Measurements from ENCODE around the gene KBTBD3. TPM values are rescaled to one million over a fixed set of nuclear protein-coding genes. Genes with fewer than 3 reads are reported as not detected.
"Not testable (repeated sequence)": the region's sequence is repeated elsewhere in the genome, so short reads cannot be mapped to it uniquely, and the experiment has no call there.

KBTBD3 gene
- polyA plus RNA-seq, 6 donors from 2014 or later = 6.3 to 18.7 (median 9.3) TPM

GRCh38 chr11:106082096-106082495, 4.9 kb upstream of the KBTBD3 start:
- peaks cover 3 to 18% of the 10 kb centered on the region in 2 donors for H3K36me3 Mint-ChIP-seq
- no peak for DNase-seq
- no peaks in the 10 kb centered on the region for H3K27me3 Mint-ChIP-seq
- H3K27ac Mint-ChIP-seq = no peak overlapping the region
- H3K4me1 Mint-ChIP-seq = peaks cover 34 to 39% (median 34%) of the 10 kb centered on the region in 3 donors
- H3K9me3 Mint-ChIP-seq = no peaks in the 10 kb centered on the region
- H3K4me3 Mint-ChIP-seq = no peak overlapping the region
- ATAC-seq (ENCODE audit: low read depth in 2 of 2) = no peak

- H3K36me3 Mint-ChIP-seq = peaks cover 3 to 18% of the 10 kb centered on the region in 2 donors
- no peaks in the 10 kb centered on the region for H3K9me3 Mint-ChIP-seq
- DNase-seq = no peak
- peak within 1 kb of the TSS; percentile 93 to 99 (median 98) for H3K27ac Mint-ChIP-seq
- no peaks in the 10 kb centered on the region for H3K27me3 Mint-ChIP-seq
- peak; percentile 18 to 21 for ATAC-seq (ENCODE audit: low read depth in 2 of 2)
- peak within 1 kb of the TSS; percentile 91 to 100 (median 98) for H3K4me3 Mint-ChIP-seq
- H3K4me1 Mint-ChIP-seq = peaks cover 34 to 44% (median 37%) of the 10 kb centered on the region in 3 donors
Observed at GRCh38 chr11:106077609-106078455, 685 bp upstream of the KBTBD3 start, which contains the start of gene AASDHPPT. Gene AASDHPPT (plus strand): TSS chr11:106077662. CDS start chr11:106077711, 49 bp downstream.

DNA sequence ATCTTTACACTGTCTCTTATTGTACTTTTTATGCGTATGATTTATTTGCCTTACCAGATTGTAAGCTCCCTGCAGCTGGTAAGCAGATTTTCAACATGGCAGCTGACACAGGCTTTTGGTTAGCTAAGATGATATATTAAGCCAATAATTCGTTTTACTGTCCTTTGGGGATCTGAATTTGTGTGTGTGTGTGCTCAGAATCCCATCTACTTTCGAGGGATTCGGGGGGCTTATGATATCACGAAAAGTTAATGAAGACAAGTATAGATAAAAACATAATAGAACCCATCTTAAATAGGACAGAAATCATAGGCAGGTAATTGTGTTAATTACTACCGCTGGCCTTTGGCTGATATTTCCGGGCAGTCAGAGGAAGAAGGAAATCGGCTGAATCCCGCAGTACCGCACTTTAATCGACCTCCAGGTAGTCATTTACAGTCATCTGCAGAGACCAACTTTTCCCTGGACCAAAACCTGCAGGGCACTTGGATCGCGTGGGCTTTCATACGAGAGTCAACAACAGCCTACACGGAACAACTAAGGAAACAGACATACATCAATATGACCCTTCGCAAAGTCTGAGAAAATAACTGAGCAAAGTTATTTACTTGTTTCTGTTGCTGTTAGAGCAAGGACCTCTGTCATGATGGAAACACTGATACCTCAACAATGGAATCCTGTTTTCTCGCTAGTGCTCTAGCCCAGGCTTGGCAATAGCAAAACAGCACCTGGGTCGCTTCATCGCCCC, 802 bp downstream of the KBTBD3 start:
- Mint-ChIP-seq H3K9me3 (no peaks in the 10 kb centered on the region), H3K4me1 (peaks cover 27 to 32% (median 30%) of the 10 kb centered on the region in 3 donors)
- ATAC-seq (ENCODE audit: low read depth in 2 of 2) = no peak

DNA sequence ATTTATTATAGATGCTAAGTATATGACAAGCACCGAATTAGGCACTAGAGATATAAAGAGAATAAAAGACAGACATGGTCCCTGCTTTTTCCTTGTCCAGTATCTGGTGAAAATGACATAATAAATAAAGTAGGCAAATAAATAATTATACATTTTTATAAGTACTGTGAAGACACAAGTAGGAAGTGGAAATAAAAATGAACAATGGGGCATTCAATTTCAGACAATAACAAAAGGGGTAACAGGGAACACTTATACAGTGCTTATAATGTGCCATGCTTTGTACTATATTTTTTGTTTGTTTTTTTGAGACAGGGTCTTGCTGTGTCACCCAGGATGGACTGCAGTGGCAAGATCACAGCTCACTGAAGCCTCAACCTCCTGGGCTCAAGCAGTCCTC, 4.3 kb downstream of the KBTBD3 start:
- Mint-ChIP-seq H3K27me3 (no peaks in the 10 kb centered on the region), H3K9me3 (peaks cover 0 to 2% (median 0%) of the 10 kb centered on the region in 7 donors), H3K4me3 (no peak overlapping the region), H3K27ac (no peak overlapping the region), H3K4me1 (peaks cover 12 to 22% (median 13%) of the 10 kb centered on the region in 3 donors), H3K36me3 (peaks cover 0 to 7% of the 10 kb centered on the region in 2 donors)
- DNase-seq = no peak
- ATAC-seq (ENCODE audit: low read depth in 2 of 2) = no peak

More for the DNA sequence above, 802 bp downstream of the KBTBD3 start:
- DNase-seq = peak; percentile 3
- H3K27ac Mint-ChIP-seq = peak overlapping the region; percentile 93 to 99 (median 98)
- H3K36me3 Mint-ChIP-seq = peaks cover 0 to 11% of the 10 kb centered on the region in 2 donors
- H3K27me3 Mint-ChIP-seq = no peaks in the 10 kb centered on the region
- H3K4me3 Mint-ChIP-seq = peak overlapping the region; percentile 91 to 100 (median 98)

DNA sequence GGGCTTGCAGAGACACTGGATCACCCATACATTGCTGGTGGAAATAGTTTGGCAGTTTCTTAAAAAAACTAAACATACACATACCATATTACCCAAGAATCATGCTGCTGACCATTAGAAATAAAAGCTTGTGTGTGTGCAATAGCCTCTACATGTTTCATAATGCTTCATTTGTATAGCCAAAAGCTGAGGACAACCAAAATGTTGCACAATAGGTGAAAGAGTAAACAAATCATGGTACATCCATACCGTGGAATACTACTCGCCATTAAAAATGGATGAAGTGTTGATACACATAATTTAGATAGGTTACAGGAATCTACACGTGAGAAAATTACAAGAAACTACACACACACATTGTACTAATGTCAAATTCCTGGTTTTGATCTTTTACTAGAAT, 6.5 kb downstream of the KBTBD3 start:
- DNase-seq (no peak), ATAC-seq (ENCODE audit: low read depth in 2 of 2) (no peak)
- H3K36me3 Mint-ChIP-seq = peaks cover 0 to 10% of the 10 kb centered on the region in 2 donors
- H3K9me3 Mint-ChIP-seq = peaks cover 0 to 2% (median 0%) of the 10 kb centered on the region in 7 donors
- no peaks in the 10 kb centered on the region for H3K27me3 Mint-ChIP-seq
- no peak overlapping the region for H3K27ac Mint-ChIP-seq
- H3K4me1 Mint-ChIP-seq = peaks cover 1 to 11% (median 4%) of the 10 kb centered on the region in 3 donors
- no peak overlapping the region for H3K4me3 Mint-ChIP-seq

DNA sequence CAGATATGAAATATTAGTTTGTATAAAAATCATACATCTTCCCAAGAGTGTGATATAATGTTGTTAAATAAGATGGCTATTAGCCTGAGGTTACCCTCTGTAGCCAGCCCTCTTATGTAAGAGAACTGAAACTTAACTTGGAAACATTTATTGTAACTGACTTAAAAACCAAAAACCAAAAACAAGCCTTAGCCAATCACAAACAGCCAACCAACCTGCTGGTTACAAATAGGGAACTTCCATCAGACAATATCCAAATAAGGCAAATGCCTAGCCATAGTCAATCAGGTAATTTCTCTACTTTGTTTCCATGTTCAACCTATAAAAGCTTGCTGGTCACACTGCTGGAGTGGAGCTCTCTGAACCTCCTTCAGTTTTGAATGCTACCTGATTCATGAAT, 14.1 kb downstream of the KBTBD3 start:
- DNase-seq (peak; percentile 20), ATAC-seq (ENCODE audit: low read depth in 2 of 2) (peak; percentile 82 to 84)
- no peaks in the 10 kb centered on the region for H3K27me3 Mint-ChIP-seq
- peaks cover 0 to under 1% (median 0%) of the 10 kb centered on the region in 7 donors for H3K9me3 Mint-ChIP-seq
- H3K27ac Mint-ChIP-seq = peak overlapping the region in 2 of 6 donors; percentile 27 to 92
- H3K36me3 Mint-ChIP-seq = peaks cover 0 to 12% of the 10 kb centered on the region in 2 donors
- no peak overlapping the region for H3K4me3 Mint-ChIP-seq
- H3K4me1 Mint-ChIP-seq = peaks cover 6 to 9% (median 6%) of the 10 kb centered on the region in 3 donors

GRCh38 chr11:106061954-106062949, 14.9 kb downstream of the KBTBD3 start:
- Mint-ChIP-seq H3K36me3 (peaks cover 0 to 12% of the 10 kb centered on the region in 2 donors), H3K4me1 (peaks cover 6 to 9% (median 6%) of the 10 kb centered on the region in 3 donors), H3K4me3 (no peak overlapping the region), H3K9me3 (no peaks in the 10 kb centered on the region), H3K27me3 (no peaks in the 10 kb centered on the region), H3K27ac (peak overlapping the region in 3 of 6 donors; percentile 3 to 9 (median 6))
- ATAC-seq (ENCODE audit: low read depth in 2 of 2) (no peak), DNase-seq (no peak)

DNA sequence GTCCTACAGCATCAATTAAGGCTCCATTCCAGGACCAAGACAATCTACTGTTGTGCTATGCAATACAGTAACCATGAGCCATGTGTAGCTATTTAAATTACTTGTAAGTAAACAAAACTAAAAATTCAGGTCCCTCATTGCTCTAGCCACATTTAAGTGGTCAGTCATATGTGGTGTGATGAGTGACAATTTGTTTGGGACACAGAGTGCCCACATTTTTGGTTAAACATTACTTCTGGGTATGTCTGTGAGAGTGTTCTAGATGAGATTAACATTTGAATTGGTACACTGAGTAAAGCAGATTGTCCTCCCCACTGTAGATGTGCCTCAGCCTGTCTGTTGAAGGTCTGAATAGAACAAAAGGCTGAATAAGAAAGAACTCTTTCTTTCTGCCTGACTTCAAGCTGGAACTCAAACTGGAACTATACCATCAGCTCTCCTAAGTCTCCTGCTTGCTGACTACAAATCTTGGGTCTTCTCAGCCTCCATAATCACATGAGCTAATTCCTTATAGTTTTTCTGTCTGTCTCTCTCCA, 15.8 kb downstream of the KBTBD3 start:
- no peak for ATAC-seq (ENCODE audit: low read depth in 2 of 2)
- H3K4me3 Mint-ChIP-seq = no peak overlapping the region
- DNase-seq = no peak
- peaks cover 0 to 1% (median 0%) of the 10 kb centered on the region in 7 donors for H3K9me3 Mint-ChIP-seq
- peaks cover 6 to 9% (median 6%) of the 10 kb centered on the region in 3 donors for H3K4me1 Mint-ChIP-seq
- H3K27ac Mint-ChIP-seq = no peak overlapping the region
- peaks cover 0 to 12% of the 10 kb centered on the region in 2 donors for H3K36me3 Mint-ChIP-seq
- no peaks in the 10 kb centered on the region for H3K27me3 Mint-ChIP-seq

DNA sequence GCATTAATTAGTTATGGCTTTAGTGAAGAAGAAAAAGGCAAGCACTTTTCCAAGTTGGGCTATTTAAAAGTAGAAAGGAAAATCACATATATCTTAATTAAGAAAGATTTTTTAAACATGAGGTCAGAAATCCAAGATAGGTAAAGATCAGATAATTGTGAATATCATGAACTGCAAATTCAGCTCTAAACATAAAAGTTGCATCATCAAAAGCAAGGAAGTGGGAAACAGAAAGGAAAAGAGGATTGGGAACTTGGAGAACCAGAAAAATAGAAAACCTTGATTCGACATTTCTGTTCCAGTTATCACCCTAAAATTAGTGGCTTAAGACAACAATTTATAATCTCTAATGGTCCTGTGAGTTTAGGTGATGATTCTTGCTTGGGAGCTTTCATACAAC, 17.5 kb downstream of the KBTBD3 start:
- DNase-seq (no peak), ATAC-seq (ENCODE audit: low read depth in 2 of 2) (no peak)
- H3K4me3 Mint-ChIP-seq = no peak overlapping the region
- no peak overlapping the region for H3K27ac Mint-ChIP-seq
- H3K36me3 Mint-ChIP-seq = peaks cover 0 to 9% of the 10 kb centered on the region in 2 donors
- peaks cover 0 to 1% (median 0%) of the 10 kb centered on the region in 7 donors for H3K9me3 Mint-ChIP-seq
- H3K4me1 Mint-ChIP-seq = peaks cover 6 to 9% (median 6%) of the 10 kb centered on the region in 3 donors
- no peaks in the 10 kb centered on the region for H3K27me3 Mint-ChIP-seq

GRCh38 chr11:106058377-106058776, 18.8 kb downstream of the KBTBD3 start:
- H3K4me3 Mint-ChIP-seq; H3K36me3 Mint-ChIP-seq; H3K27ac Mint-ChIP-seq; DNase-seq; H3K9me3 Mint-ChIP-seq; H3K4me1 Mint-ChIP-seq; ATAC-seq (ENCODE audit: low read depth in 2 of 2); H3K27me3 Mint-ChIP-seq: not testable (repeated sequence)

DNA sequence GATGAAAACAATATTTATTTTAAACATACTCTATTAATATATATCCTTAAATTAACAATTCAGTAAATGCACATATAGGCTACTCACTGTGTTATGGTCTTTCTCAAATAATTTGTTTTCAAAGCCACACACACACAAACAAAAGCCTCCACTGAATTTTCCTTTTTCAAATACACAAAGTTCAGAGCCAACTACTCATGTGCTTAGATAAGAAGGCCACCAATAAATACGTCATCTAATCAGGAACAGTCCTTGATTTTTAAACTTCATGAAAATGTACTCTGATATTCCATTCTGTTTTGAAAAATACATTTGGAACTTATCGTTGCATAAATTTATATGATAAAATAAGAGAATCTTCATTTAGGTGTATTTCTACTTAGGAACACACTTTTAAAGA, 26.0 kb downstream of the KBTBD3 start:
- H3K27me3 Mint-ChIP-seq = no peaks in the 10 kb centered on the region
- H3K4me1 Mint-ChIP-seq = no peaks in the 10 kb centered on the region
- no peak overlapping the region for H3K27ac Mint-ChIP-seq
- H3K9me3 Mint-ChIP-seq = no peaks in the 10 kb centered on the region
- H3K36me3 Mint-ChIP-seq = no peaks in the 10 kb centered on the region
- DNase-seq = no peak
- H3K4me3 Mint-ChIP-seq = no peak overlapping the region
- no peak for ATAC-seq (ENCODE audit: low read depth in 2 of 2)

DNA sequence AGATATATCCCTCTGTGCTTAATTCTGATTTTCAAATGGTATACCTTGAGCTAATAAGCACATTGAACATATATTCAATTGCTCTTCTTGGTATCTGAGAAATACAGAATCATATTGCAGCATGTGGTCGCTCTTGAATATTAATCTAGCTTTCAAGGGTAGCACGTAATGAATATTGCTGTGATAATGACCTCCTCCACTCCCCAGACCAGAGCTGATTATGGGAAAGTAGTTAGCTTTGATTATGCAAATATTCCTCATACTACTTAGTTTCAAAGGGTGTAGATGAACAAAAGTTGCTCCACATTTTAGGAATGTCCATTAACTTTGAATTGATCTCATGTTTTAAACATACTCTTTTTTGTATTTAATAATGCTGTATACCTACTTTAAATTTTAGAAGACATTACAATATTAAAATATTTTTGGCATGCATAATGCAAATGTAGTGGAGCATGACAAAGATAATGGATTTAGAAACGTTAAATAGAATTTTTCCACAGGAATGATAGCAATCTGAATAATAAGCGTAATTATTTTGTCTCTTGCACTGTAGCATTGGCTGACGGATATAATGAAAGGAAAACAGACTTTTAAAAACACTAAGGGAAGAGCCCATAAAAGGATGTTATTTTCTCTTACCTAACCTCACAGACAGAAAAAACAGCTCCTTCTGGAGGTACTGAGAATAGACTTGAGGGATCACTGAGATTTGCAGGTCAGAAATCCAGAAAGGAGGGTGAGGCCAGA, 27.2 kb downstream of the KBTBD3 start:
- ATAC-seq (ENCODE audit: low read depth in 2 of 2) = no peak
- Mint-ChIP-seq H3K27ac (no peak overlapping the region), H3K9me3 (no peaks in the 10 kb centered on the region), H3K4me3 (no peak overlapping the region), H3K27me3 (peaks cover 0 to 6% (median 0%) of the 10 kb centered on the region in 3 donors), H3K4me1 (no peaks in the 10 kb centered on the region), H3K36me3 (no peaks in the 10 kb centered on the region)
- DNase-seq = no peak
